NCI-H1417 (cell line): Measurements from ENCODE around the gene TUBGCP6.
A peak's percentile ranks its signal among the peaks of the same experiment; 100 is the strongest.

ENCODE experiments used
- DNase-seq, 3 experiments: peaks; one replicate each; lab custom pipeline; 2025; lab: John Stamatoyannopoulos, UW

Gene TUBGCP6

GRCh38 chr22:50244420-50245213, at the start of gene TUBGCP6:
TSS of gene TUBGCP6 (minus strand) at chr22:50245023. CDS start at chr22:50244459, 564 bp downstream.
- peak; percentile 53 to 90 (median 83) for DNase-seq

- DNase-seq = no peak
Observed at GRCh38 chr22:50294319-50294656, 49.5 kb upstream of the TUBGCP6 start.

GRCh38 chr22:50293441-50294318, 48.9 kb upstream of the TUBGCP6 start:
- DNase-seq = peak in 1 of 3 experiments; percentile 14

GRCh38 chr22:50292643-50293440, 48.0 kb upstream of the TUBGCP6 start:
- no peak for DNase-seq

GRCh38 chr22:50289942-50290630, 45.3 kb upstream of the TUBGCP6 start:
- DNase-seq = peak in 2 of 3 experiments; percentile 71 to 89

GRCh38 chr22:50289151-50289941, 44.5 kb upstream of the TUBGCP6 start:
- no peak for DNase-seq

GRCh38 chr22:50287731-50288130, 42.9 kb upstream of the TUBGCP6 start:
- no peak for DNase-seq

GRCh38 chr22:50286701-50287318, 42.0 kb upstream of the TUBGCP6 start:
- no peak for DNase-seq

GRCh38 chr22:50286275-50286674, 41.5 kb upstream of the TUBGCP6 start:
- no peak for DNase-seq

- DNase-seq = no peak
Observed at GRCh38 chr22:50285568-50286229, 40.9 kb upstream of the TUBGCP6 start.

- no peak for DNase-seq
Observed at GRCh38 chr22:50284479-50284878, 39.7 kb upstream of the TUBGCP6 start.

GRCh38 chr22:50283821-50284220, 39.0 kb upstream of the TUBGCP6 start:
- no peak for DNase-seq

- DNase-seq = no peak
Observed at GRCh38 chr22:50282361-50283155, 37.7 kb upstream of the TUBGCP6 start.

- DNase-seq = no peak
Observed at GRCh38 chr22:50281957-50282356, 37.1 kb upstream of the TUBGCP6 start.

GRCh38 chr22:50281384-50281760, 36.5 kb upstream of the TUBGCP6 start:
- DNase-seq = no peak

GRCh38 chr22:50280708-50281383, 36.0 kb upstream of the TUBGCP6 start:
- DNase-seq = no peak

- no peak for DNase-seq
Observed at GRCh38 chr22:50280022-50280707, 35.3 kb upstream of the TUBGCP6 start.
